OCI-LY7 (cell line): Measurements from ENCODE around the gene MCUB. TPM values are rescaled to one million over a fixed set of nuclear protein-coding genes. Genes with fewer than 3 reads are reported as not detected.

Experiments used
- BruUV-seq: library from RNA; stranded (reverse); fragments of 400-500 nt; replicated peaks from 2 replicates; lab custom pipeline; 2021; lab: Mats Ljungman, UMichigan
- CTCF ChIA-PET: fragments of 300-600 bp; sonication (Branson Sonifier 250); formaldehyde crosslinking; loops from one replicate; lab custom pipeline; 2022; ENCODE audit warnings: antibody characterized with exemption; ENCODE audit not compliant: unreplicated experiment; lab: Charles Lee
- POLR2A ChIA-PET: fragments of 300-600 bp; sonication (Branson Sonifier 250); formaldehyde crosslinking; loops from one replicate; lab custom pipeline; 2022; ENCODE audit warnings: antibody characterized with exemption; lab: Charles Lee
- DNase-seq: peaks from one replicate; pipeline ENCODE4 v3.0.0-alpha.2; 2015; ENCODE audit warnings: low spot score
- H2AFZ ChIP-seq: fragments of 200-600 bp; sonication (generic), shearing (Covaris generic); 2 replicates; pipeline ENCODE4 v1.6.1; 2014; ENCODE audit warnings: mild to moderate bottlenecking, antibody characterized with exemption, low read length, moderate library complexity
- H3K27ac ChIP-seq: fragments of 200-600 bp; sonication (generic); 2 replicates; pipeline ENCODE4 v1.5.1; 2014; ENCODE audit warnings: mixed run types, low read depth, mild to moderate bottlenecking, moderate library complexity, low read length, inconsistent platforms; ENCODE audit not compliant: poor library complexity, severe bottlenecking
- H3K36me3 ChIP-seq: fragments of 200-600 bp; sonication (generic); 2 replicates; pipeline ENCODE4 v1.6.1; 2014; ENCODE audit warnings: mild to moderate bottlenecking, antibody characterized with exemption, low read length, moderate library complexity, mixed read lengths; ENCODE audit not compliant: insufficient read depth
- H3K4me1 ChIP-seq: fragments of 200-600 bp; sonication (generic); 2 replicates; pipeline ENCODE4 v1.5.1; 2014; ENCODE audit warnings: mild to moderate bottlenecking, low read length; ENCODE audit not compliant: insufficient read depth, poor library complexity, severe bottlenecking
- H3K4me2 ChIP-seq: fragments of 200-600 bp; sonication (generic); 2 replicates; pipeline ENCODE4 v1.6.1; 2014; ENCODE audit warnings: mild to moderate bottlenecking, low read length
- H3K4me3 ChIP-seq: fragments of 200-600 bp; sonication (generic); 2 replicates; pipeline ENCODE4 v1.5.1; 2014; ENCODE audit warnings: mild to moderate bottlenecking, low read depth, low read length; ENCODE audit not compliant: poor library complexity, severe bottlenecking
- H3K79me2 ChIP-seq: fragments of 200-600 bp; sonication (generic); 2 replicates; pipeline ENCODE4 v1.6.1; 2016; ENCODE audit warnings: low read depth, mild to moderate bottlenecking, low read length, moderate library complexity, mixed read lengths; ENCODE audit not compliant: insufficient read depth
- H3K9me2 ChIP-seq: fragments of 200-600 bp; sonication (generic); 2 replicates; pipeline ENCODE4 v1.6.1; 2016; ENCODE audit warnings: mild to moderate bottlenecking, low read length, mixed read lengths; ENCODE audit not compliant: insufficient read depth
- H3K9me3 ChIP-seq: fragments of 200-600 bp; sonication (generic); 2 replicates; pipeline ENCODE4 v1.6.1; 2014; ENCODE audit warnings: mild to moderate bottlenecking, mixed run types, low read length, mixed read lengths
- H4K20me1 ChIP-seq: fragments of 200-600 bp; sonication (generic); 2 replicates; pipeline ENCODE4 v1.6.1; 2014; ENCODE audit warnings: mild to moderate bottlenecking, antibody characterized with exemption, low read length, moderate library complexity, mixed read lengths; ENCODE audit not compliant: insufficient read depth
- EZH2phosphoT487 ChIP-seq: fragments of 200-600 bp; sonication (generic); IDR thresholded peaks from 2 replicates; pipeline ENCODE4 v1.6.1; 2018; ENCODE audit warnings: low read depth, borderline replicate concordance, mild to moderate bottlenecking, mixed run types, antibody characterized with exemption, low read length, moderate library complexity, mixed read lengths
- intact Hi-C: fragments of 100-400 bp; cut with micrococcal nuclease; formaldehyde crosslinking; loops from one replicate; pipeline ENCODE4 v1.10.0; 2022; ENCODE audit not compliant: unreplicated experiment
- total RNA-seq, 2 experiments: library from RNA; depleted of rRNA in 1 of 2; stranded (reverse); fragments of >200 nt in 1 of 2; shearing (Covaris generic) in 1 of 2; gene quantifications; 2 replicates each; pipeline ENCODE4 v1.2.3, GENCODE V29; 2014 to 2022
- TF ChIP-seq, protein P1 (sequence below): fragments of 200-600 bp; sonication (generic); conservative IDR thresholded peaks from 2 replicates; pipeline ENCODE4 v1.5.1; 2014; ENCODE audit warnings: mild to moderate bottlenecking, antibody characterized with exemption, low read length, moderate library complexity, mixed read lengths

MCUB gene
- total RNA-seq, 2 experiments from 2014 or later: 40.3 to 64.4 TPM

GRCh38 chr4:109662771-109663170 lies 102.7 kb downstream of the MCUB start:
- H3K36me3 ChIP-seq: peaks cover 30% of the 10 kb centered on the region
- no TSS peak for BruUV-seq
- CTCF ChIA-PET: no interaction called here
- POLR2A ChIA-PET: interaction anchor here (1.2 kb wide), 1 partner anchor 20 kb away, joined by 5 read pairs; no protein-coding TSS in a partner anchor
- no peaks in the 10 kb centered on the region for H3K4me1 ChIP-seq
- no peaks in the 10 kb centered on the region for H3K79me2 ChIP-seq
- H3K4me2 ChIP-seq: no peak overlapping the region
- no peak for DNase-seq
- intact Hi-C loops: no loop called here
- no peak overlapping the region for H2AFZ ChIP-seq
- no peak overlapping the region for H3K4me3 ChIP-seq
- H3K9me3 ChIP-seq: no peaks in the 10 kb centered on the region
- H3K27ac ChIP-seq: no peak overlapping the region
- no peak for TF ChIP-seq EZH2phosphoT487
- TF ChIP-seq, protein P1, sequence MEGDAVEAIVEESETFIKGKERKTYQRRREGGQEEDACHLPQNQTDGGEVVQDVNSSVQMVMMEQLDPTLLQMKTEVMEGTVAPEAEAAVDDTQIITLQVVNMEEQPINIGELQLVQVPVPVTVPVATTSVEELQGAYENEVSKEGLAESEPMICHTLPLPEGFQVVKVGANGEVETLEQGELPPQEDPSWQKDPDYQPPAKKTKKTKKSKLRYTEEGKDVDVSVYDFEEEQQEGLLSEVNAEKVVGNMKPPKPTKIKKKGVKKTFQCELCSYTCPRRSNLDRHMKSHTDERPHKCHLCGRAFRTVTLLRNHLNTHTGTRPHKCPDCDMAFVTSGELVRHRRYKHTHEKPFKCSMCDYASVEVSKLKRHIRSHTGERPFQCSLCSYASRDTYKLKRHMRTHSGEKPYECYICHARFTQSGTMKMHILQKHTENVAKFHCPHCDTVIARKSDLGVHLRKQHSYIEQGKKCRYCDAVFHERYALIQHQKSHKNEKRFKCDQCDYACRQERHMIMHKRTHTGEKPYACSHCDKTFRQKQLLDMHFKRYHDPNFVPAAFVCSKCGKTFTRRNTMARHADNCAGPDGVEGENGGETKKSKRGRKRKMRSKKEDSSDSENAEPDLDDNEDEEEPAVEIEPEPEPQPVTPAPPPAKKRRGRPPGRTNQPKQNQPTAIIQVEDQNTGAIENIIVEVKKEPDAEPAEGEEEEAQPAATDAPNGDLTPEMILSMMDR: no peak
- no peaks in the 10 kb centered on the region for H3K9me2 ChIP-seq
- H4K20me1 ChIP-seq: no peaks in the 10 kb centered on the region

GRCh38 chr4:109665783-109666485 lies 105.9 kb downstream of the MCUB start:
- no peaks in the 10 kb centered on the region for H4K20me1 ChIP-seq
- ChIA-PET POLR2A (interaction anchor here (1.1 kb wide), 1 partner anchor 23 kb away, joined by 3 read pairs; no protein-coding TSS in a partner anchor), CTCF (no interaction called here)
- DNase-seq: no peak
- no TSS peak for BruUV-seq
- H3K9me2 ChIP-seq: no peaks in the 10 kb centered on the region
- H3K27ac ChIP-seq: no peak overlapping the region
- no peak overlapping the region for H3K4me3 ChIP-seq
- no peak overlapping the region for H2AFZ ChIP-seq
- H3K4me2 ChIP-seq: no peak overlapping the region
- TF ChIP-seq, protein P1: no peak
- TF ChIP-seq EZH2phosphoT487: no peak
- intact Hi-C loops: no loop called here
- 0 out of 2 replicates have a peak, but pooled peaks cover 3% of the 10 kb centered on the region for H3K9me3 ChIP-seq
- no peaks in the 10 kb centered on the region for H3K79me2 ChIP-seq
- H3K4me1 ChIP-seq: no peaks in the 10 kb centered on the region
- H3K36me3 ChIP-seq: peaks cover 25% of the 10 kb centered on the region

DNA sequence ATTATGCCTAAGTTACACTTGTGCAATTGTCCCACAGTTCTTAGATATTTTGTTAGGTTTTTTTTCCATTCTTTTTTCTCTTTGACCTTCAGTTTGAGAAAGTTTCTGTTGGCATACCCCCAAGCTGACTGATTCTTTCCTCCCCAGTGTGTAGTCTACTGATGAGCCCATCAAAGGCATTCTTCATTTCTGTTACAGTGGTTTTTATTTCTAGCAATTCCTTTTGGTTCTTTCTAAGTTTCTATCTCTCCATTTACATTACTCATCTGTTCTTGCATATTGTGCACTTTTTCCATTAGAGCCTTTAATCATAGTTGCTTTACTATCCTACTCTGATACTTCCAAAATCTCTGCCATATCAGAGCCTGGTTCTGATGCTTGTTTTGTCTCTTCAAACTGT lies 111.3 kb downstream of the MCUB start:
- peaks cover 19% of the 10 kb centered on the region; the same call in 1 of the 2 replicates for H3K9me3 ChIP-seq
- H4K20me1 ChIP-seq: no peaks in the 10 kb centered on the region
- H3K36me3 ChIP-seq: peaks cover 38% of the 10 kb centered on the region
- no peak overlapping the region for H3K27ac ChIP-seq
- no TSS peak for BruUV-seq
- H3K4me3 ChIP-seq: no peak overlapping the region
- intact Hi-C loops: no loop called here
- no peaks in the 10 kb centered on the region for H3K9me2 ChIP-seq
- H3K4me1 ChIP-seq: no peaks in the 10 kb centered on the region
- H3K79me2 ChIP-seq: no peaks in the 10 kb centered on the region
- TF ChIP-seq EZH2phosphoT487: no peak
- TF ChIP-seq, protein P1: no peak
- ChIA-PET POLR2A (interaction anchor here (0.5 to 1.4 kb wide), 4 partner anchors 12 to 383 kb away, joined by 3 to 5 read pairs (median 4); no protein-coding TSS in a partner anchor), CTCF (no interaction called here)
- no peak overlapping the region for H2AFZ ChIP-seq
- no peak for DNase-seq
- no peak overlapping the region for H3K4me2 ChIP-seq
